GM12891 (cell line): ENCODE results near the gene SKI.

Experiments
- PAX5 ChIP-seq: IDR thresholded peaks from 2 replicates; pipeline ENCODE4 v1.6.1; 2011; ENCODE audit warnings: low read length, moderate library complexity, mild to moderate bottlenecking; ENCODE audit not compliant: insufficient read depth, severe bottlenecking
- POLR2A ChIP-seq: IDR thresholded peaks from 2 replicates; pipeline ENCODE4 v1.6.1; 2011; ENCODE audit warnings: low read depth, low read length, control low read depth
- POLR2AphosphoS5 ChIP-seq: IDR thresholded peaks from 2 replicates; pipeline ENCODE4 v1.6.1; 2011; ENCODE audit warnings: low read depth, low read length, control low read depth
- TAF1 ChIP-seq: IDR thresholded peaks from 2 replicates; pipeline ENCODE4 v1.6.1; 2011; ENCODE audit warnings: low read depth, low read length, control low read depth

DNA sequence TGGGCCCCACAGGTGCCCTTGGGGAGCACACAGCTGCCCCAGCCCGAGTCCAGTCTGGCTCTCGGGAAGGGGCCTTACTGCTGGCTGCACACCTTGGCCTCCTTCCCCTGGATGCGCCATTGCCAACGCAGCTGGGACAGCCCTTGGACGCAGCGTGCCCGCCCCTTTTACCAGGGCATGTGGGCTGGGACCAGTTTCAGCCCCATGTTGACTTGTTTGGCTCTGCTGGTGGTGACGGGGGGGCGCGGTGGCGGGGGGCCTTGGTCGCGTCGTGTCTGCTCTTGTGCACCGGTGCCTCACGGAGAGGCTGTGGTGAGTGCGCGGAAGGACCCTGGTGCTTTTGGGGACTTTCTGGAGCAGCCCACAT is 19.6 kb downstream of the SKI start:
- no peak for TF ChIP-seq PAX5
- no peak for TF ChIP-seq POLR2AphosphoS5
- no peak for TF ChIP-seq POLR2A
- no peak for TF ChIP-seq TAF1
